Activated naive CD8-positive, alpha-beta T cell treated with anti-CD3 and anti-CD28 coated beads, Interleukin-2, amount 10 ng/mL, durations not matched to agents 7 days and 5 days (primary cell): ENCODE data around the gene SLC25A29. TPM values are rescaled to one million over a fixed set of nuclear protein-coding genes. Genes with fewer than 3 reads are reported as not detected.
"Not testable (repeated sequence)": the region's sequence is repeated elsewhere in the genome, so short reads cannot be mapped to it uniquely, and the experiment has no call there.

Experiments
- ATAC-seq: fragments of 150-1000 bp; cut with Tn5 transposase; one replicate; pipeline ENCODE4 v1.10.0; 2021; ENCODE audit warnings: low read depth, moderate library complexity
- POLR2A ChIA-PET: fragments of 350-600 bp; sonication (Branson Sonifier 250); formaldehyde crosslinking; loops from one replicate; lab custom pipeline; 2021; ENCODE audit warnings: antibody characterized with exemption; lab: Charles Lee
- DNase-seq: peaks from one replicate; pipeline ENCODE4 v3.0.0; 2021
- H3K27ac Mint-ChIP-seq: one replicate; pipeline ENCODE4 v1.8.0; 2022; ENCODE audit warnings: mild to moderate bottlenecking, mixed read lengths
- H3K27me3 Mint-ChIP-seq: one replicate; pipeline ENCODE4 v1.8.0; 2022; ENCODE audit warnings: mild to moderate bottlenecking, moderate library complexity, mixed read lengths
- H3K36me3 Mint-ChIP-seq: one replicate; pipeline ENCODE4 v1.8.0; 2021; ENCODE audit warnings: mild to moderate bottlenecking, mixed read lengths
- H3K4me1 Mint-ChIP-seq: one replicate; pipeline ENCODE4 v1.8.0; 2021; ENCODE audit warnings: mixed read lengths
- H3K4me3 Mint-ChIP-seq: one replicate; pipeline ENCODE4 v1.8.0; 2022; ENCODE audit warnings: mild to moderate bottlenecking, moderate library complexity, mixed read lengths
- H3K9me3 Mint-ChIP-seq: one replicate; pipeline ENCODE4 v1.8.0; 2021; ENCODE audit warnings: mixed read lengths
- total RNA-seq, 2 experiments: library from RNA; stranded (reverse); gene quantifications; one replicate each; pipeline ENCODE4 v1.2.3, GENCODE V29; 2021

The SLC25A29 gene
- 10 to 100 TPM; 17.3 to 18.1 TPM for total RNA-seq

- POLR2A ChIA-PET: interaction anchor here (0.6 kb wide), 1 partner anchor 69 kb away, joined by 3 read pairs; a partner anchor contains a TSS
- Mint-ChIP-seq H3K9me3 (no peaks in the 10 kb centered on the region), H3K36me3 (no peaks in the 10 kb centered on the region), H3K4me3 (peak within 1 kb of the TSS; percentile 80), H3K4me1 (peaks cover 10% of the 10 kb centered on the region), H3K27me3 (peaks cover 23% of the 10 kb centered on the region), H3K27ac (no peak within 1 kb of the TSS)
- DNase-seq (peak; percentile 87), ATAC-seq (peak; percentile 90)
Measured at GRCh38 chr14:100306101-100306997, at the start of gene SLC25A29. Gene SLC25A29, minus strand, starts transcription at chr14:100306444. Its CDS starts 212 bp downstream, at chr14:100306232.

GRCh38 chr14:100350986-100351385, 44.7 kb upstream of the SLC25A29 start:
- Mint-ChIP-seq H3K4me1 (peaks cover 7% of the 10 kb centered on the region), H3K27me3 (no peaks in the 10 kb centered on the region), H3K9me3 (no peaks in the 10 kb centered on the region), H3K27ac (peak overlapping the region; percentile 40), H3K4me3 (no peak overlapping the region), H3K36me3 (peaks cover 40% of the 10 kb centered on the region)
- POLR2A ChIA-PET: no interaction called here
- DNase-seq: no peak
- ATAC-seq: no peak

GRCh38 chr14:100350276-100350926, 44.2 kb upstream of the SLC25A29 start:
- no peaks in the 10 kb centered on the region for H3K27me3 Mint-ChIP-seq
- POLR2A ChIA-PET: interaction anchor here (0.6 to 1.1 kb wide), 2 partner anchors 28 to 282 kb away, joined by 3 to 4 read pairs; no protein-coding TSS in a partner anchor
- ATAC-seq (no peak), DNase-seq (no peak)
- peaks cover 34% of the 10 kb centered on the region for H3K36me3 Mint-ChIP-seq
- H3K4me3 Mint-ChIP-seq: no peak overlapping the region
- peak overlapping the region; percentile 40 for H3K27ac Mint-ChIP-seq
- H3K4me1 Mint-ChIP-seq: peaks cover 7% of the 10 kb centered on the region
- no peaks in the 10 kb centered on the region for H3K9me3 Mint-ChIP-seq

GRCh38 chr14:100348784-100349685, 42.8 kb upstream of the SLC25A29 start:
- ATAC-seq (no peak), DNase-seq (peak; percentile 5)
- peaks cover 7% of the 10 kb centered on the region for H3K4me1 Mint-ChIP-seq
- no peak overlapping the region for H3K4me3 Mint-ChIP-seq
- H3K9me3 Mint-ChIP-seq: no peaks in the 10 kb centered on the region
- H3K36me3 Mint-ChIP-seq: peaks cover 28% of the 10 kb centered on the region
- H3K27me3 Mint-ChIP-seq: no peaks in the 10 kb centered on the region
- POLR2A ChIA-PET: interaction anchor here (1.1 kb wide), 1 partner anchor 29 kb away, joined by 3 read pairs; no protein-coding TSS in a partner anchor
- no peak overlapping the region for H3K27ac Mint-ChIP-seq

GRCh38 chr14:100348253-100348729, 42.0 kb upstream of the SLC25A29 start:
- DNase-seq: no peak
- peaks cover 7% of the 10 kb centered on the region for H3K4me1 Mint-ChIP-seq
- peaks cover 31% of the 10 kb centered on the region for H3K36me3 Mint-ChIP-seq
- POLR2A ChIA-PET: no interaction called here
- H3K9me3 Mint-ChIP-seq: no peaks in the 10 kb centered on the region
- ATAC-seq: no peak
- no peaks in the 10 kb centered on the region for H3K27me3 Mint-ChIP-seq
- H3K27ac Mint-ChIP-seq: no peak overlapping the region
- no peak overlapping the region for H3K4me3 Mint-ChIP-seq

GRCh38 chr14:100346306-100347091, 40.3 kb upstream of the SLC25A29 start:
- H3K36me3 Mint-ChIP-seq: peaks cover 29% of the 10 kb centered on the region
- DNase-seq: no peak
- POLR2A ChIA-PET: no interaction called here
- H3K27ac Mint-ChIP-seq: no peak overlapping the region
- H3K9me3 Mint-ChIP-seq: no peaks in the 10 kb centered on the region
- no peaks in the 10 kb centered on the region for H3K27me3 Mint-ChIP-seq
- ATAC-seq: no peak
- peaks cover 10% of the 10 kb centered on the region for H3K4me1 Mint-ChIP-seq
- no peak overlapping the region for H3K4me3 Mint-ChIP-seq

- no peaks in the 10 kb centered on the region for H3K9me3 Mint-ChIP-seq
- DNase-seq (no peak), ATAC-seq (no peak)
- POLR2A ChIA-PET: no interaction called here
- H3K4me1 Mint-ChIP-seq: peaks cover 9% of the 10 kb centered on the region
- no peak overlapping the region for H3K27ac Mint-ChIP-seq
- H3K36me3 Mint-ChIP-seq: peaks cover 25% of the 10 kb centered on the region
- H3K27me3 Mint-ChIP-seq: no peaks in the 10 kb centered on the region
- H3K4me3 Mint-ChIP-seq: no peak overlapping the region
Measured at GRCh38 chr14:100345711-100346110, 39.5 kb upstream of the SLC25A29 start.

- H3K36me3 Mint-ChIP-seq: peaks cover 25% of the 10 kb centered on the region
- H3K27me3 Mint-ChIP-seq, DNase-seq, ATAC-seq, POLR2A ChIA-PET, H3K4me3 Mint-ChIP-seq, H3K4me1 Mint-ChIP-seq, H3K9me3 Mint-ChIP-seq, H3K27ac Mint-ChIP-seq: not testable (repeated sequence)
Measured at GRCh38 chr14:100344657-100345056, 38.4 kb upstream of the SLC25A29 start.

- DNase-seq: peak; percentile 15
- H3K27ac Mint-ChIP-seq, H3K4me1 Mint-ChIP-seq, POLR2A ChIA-PET, ATAC-seq, H3K9me3 Mint-ChIP-seq, H3K27me3 Mint-ChIP-seq, H3K4me3 Mint-ChIP-seq: not testable (repeated sequence)
- peaks cover 33% of the 10 kb centered on the region for H3K36me3 Mint-ChIP-seq
Measured at GRCh38 chr14:100342826-100343225, 36.6 kb upstream of the SLC25A29 start.

- ATAC-seq (no peak), DNase-seq (peak; percentile 10)
- peaks cover 36% of the 10 kb centered on the region for H3K36me3 Mint-ChIP-seq
- POLR2A ChIA-PET: interaction anchor here (1.2 kb wide), 1 partner anchor 33 kb away, joined by 6 read pairs; a partner anchor contains a TSS
- no peak overlapping the region for H3K4me3 Mint-ChIP-seq
- H3K4me1 Mint-ChIP-seq: peaks cover 8% of the 10 kb centered on the region
- peak overlapping the region; percentile 1 for H3K27ac Mint-ChIP-seq
- H3K9me3 Mint-ChIP-seq: no peaks in the 10 kb centered on the region
- H3K27me3 Mint-ChIP-seq: no peaks in the 10 kb centered on the region
Measured at GRCh38 chr14:100342195-100342594, 36.0 kb upstream of the SLC25A29 start.

GRCh38 chr14:100341301-100342031, 35.2 kb upstream of the SLC25A29 start:
- Mint-ChIP-seq H3K4me1 (peaks cover 8% of the 10 kb centered on the region), H3K36me3 (peaks cover 40% of the 10 kb centered on the region), H3K9me3 (no peaks in the 10 kb centered on the region), H3K27ac (peak overlapping the region; percentile 41), H3K27me3 (no peaks in the 10 kb centered on the region), H3K4me3 (no peak overlapping the region)
- POLR2A ChIA-PET: interaction anchor here (1.2 kb wide), 1 partner anchor 34 kb away, joined by 6 read pairs; a partner anchor contains a TSS
- ATAC-seq: peak; percentile 31
- peak; percentile 11 for DNase-seq
